Right atrium auricular region (tissue), 2 donors: ENCODE results near the gene MTHFD2L. TPM values are rescaled to one million over a fixed set of nuclear protein-coding genes. Genes with fewer than 3 reads are reported as not detected.

ENCODE experiments used
- DNase-seq: peaks from one replicate; pipeline ENCODE4 v3.0.0-alpha.2; 2019; ENCODE audit warnings: low spot score
- H3K27ac ChIP-seq, 2 donors: fragments of 200-600 bp; sonication (generic); 1 replicate in 1 of 2; 2 replicates in 1 of 2; pipeline ENCODE4 v1.5.1; 2016 to 2019
- H3K27me3 ChIP-seq, 2 donors: fragments of 200-600 bp; sonication (generic); one replicate each; pipeline versions ENCODE4 v1.5.1 to v1.6.0; 2017 to 2019
- H3K36me3 ChIP-seq: fragments of 200-600 bp; sonication (generic); one replicate; pipeline ENCODE4 v1.5.1; 2016
- H3K4me1 ChIP-seq, 2 donors: fragments of 200-600 bp; sonication (generic); one replicate each; pipeline versions ENCODE4 v1.5.1 to v1.6.0; 2017 to 2019
- H3K4me3 ChIP-seq, 2 donors: fragments of 200-600 bp; sonication (generic); 1 replicate in 1 of 2; 2 replicates in 1 of 2; pipeline ENCODE4 v1.5.1; 2017 to 2019; ENCODE audit warnings: mild to moderate bottlenecking in 1 of 2, moderate library complexity in 1 of 2
- H3K9me3 ChIP-seq, 2 donors: fragments of 200-600 bp; sonication (generic); one replicate each; pipeline ENCODE4 v1.5.1; 2019
- CTCF ChIP-seq, 2 donors: fragments of 200-600 bp; sonication (generic); IDR thresholded peaks; one replicate each; pipeline ENCODE4 v1.5.1; 2019; ENCODE audit warnings: antibody characterized with exemption in 2 of 2
- total RNA-seq, 2 donors: library from RNA; depleted of rRNA; stranded (reverse); fragments of >200 nt; gene quantifications; one replicate each; pipeline ENCODE4 v1.1.0, GENCODE V29; 2016

MTHFD2L gene
- total RNA-seq, 2 donors from 2014 or later: 8.3 to 11.5 TPM

DNA sequence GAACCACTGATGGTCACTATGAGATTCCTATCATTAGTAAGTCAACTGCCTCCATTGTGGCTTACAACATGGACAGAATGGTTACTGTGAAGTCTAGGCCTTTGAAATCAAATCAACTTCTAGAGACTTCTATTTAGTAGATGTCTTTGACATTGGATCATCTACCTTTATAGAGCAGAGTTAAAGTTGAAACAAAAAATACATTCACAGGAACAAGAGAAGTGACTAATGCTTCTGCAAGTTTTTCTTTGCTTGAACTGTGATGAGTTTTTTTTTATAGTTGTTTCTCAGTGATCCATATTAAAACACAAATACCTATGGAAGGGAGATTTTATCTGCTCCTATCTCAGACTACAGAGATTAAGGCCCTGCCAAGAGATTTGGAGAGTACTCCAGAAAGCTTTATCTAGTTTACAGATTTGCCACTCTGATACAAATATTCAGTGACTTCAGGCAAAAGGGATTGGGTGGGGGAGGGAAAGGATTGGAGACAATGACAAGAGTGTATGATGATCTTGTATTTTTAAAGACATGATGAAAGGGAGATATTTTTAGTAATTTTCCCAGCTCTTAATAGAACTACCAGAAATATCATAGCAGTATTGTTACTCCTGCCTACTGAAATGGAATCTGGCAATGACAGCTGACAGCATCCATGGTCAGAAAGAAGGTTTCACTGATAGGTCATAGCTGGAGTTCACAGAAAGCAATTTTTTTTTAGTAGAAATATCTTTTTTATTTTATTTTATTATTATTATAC is 134.4 kb downstream of the MTHFD2L start:
- no peaks in the 10 kb centered on the region for H3K27me3 ChIP-seq
- H3K4me3 ChIP-seq: no peak overlapping the region
- H3K27ac ChIP-seq: no peak overlapping the region
- TF ChIP-seq CTCF (IDR thresholded peaks at IDR 0.05): no peak
- no peaks in the 10 kb centered on the region for H3K4me1 ChIP-seq
- no peaks in the 10 kb centered on the region for H3K9me3 ChIP-seq
- no peak for DNase-seq
- H3K36me3 ChIP-seq: no peaks in the 10 kb centered on the region

DNA sequence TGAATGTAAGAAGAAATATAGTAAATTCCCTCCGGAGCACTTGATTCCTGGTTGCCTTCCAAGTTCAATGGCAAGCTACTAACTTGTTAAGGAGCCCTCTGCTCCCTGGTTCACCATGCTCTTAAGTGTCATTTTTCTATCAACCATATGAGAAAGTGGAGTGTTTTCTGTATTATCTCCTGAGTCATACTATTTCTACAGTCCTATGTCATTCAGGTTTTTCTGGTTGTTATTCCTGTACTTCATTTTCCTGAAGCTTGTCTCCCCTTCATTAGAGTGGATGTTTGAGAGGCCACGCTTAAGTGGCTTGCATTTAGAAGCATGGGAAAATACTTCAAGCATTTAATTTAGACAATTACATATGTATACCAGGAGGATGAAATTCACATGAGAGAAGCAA is 135.6 kb downstream of the MTHFD2L start:
- Histone ChIP-seq H3K9me3 (no peaks in the 10 kb centered on the region), H3K4me3 (no peak overlapping the region), H3K4me1 (no peaks in the 10 kb centered on the region), H3K27ac (no peak overlapping the region), H3K27me3 (no peaks in the 10 kb centered on the region), H3K36me3 (no peaks in the 10 kb centered on the region)
- no peak for DNase-seq
- TF ChIP-seq CTCF (IDR thresholded peaks at IDR 0.05): no peak

GRCh38 chr4:74294681-74295080 is 136.8 kb downstream of the MTHFD2L start:
- Histone ChIP-seq H3K27me3 (no peaks in the 10 kb centered on the region), H3K4me1 (no peaks in the 10 kb centered on the region), H3K9me3 (no peaks in the 10 kb centered on the region), H3K36me3 (no peaks in the 10 kb centered on the region), H3K27ac (no peak overlapping the region), H3K4me3 (no peak overlapping the region)
- TF ChIP-seq CTCF (IDR thresholded peaks at IDR 0.05): no peak
- DNase-seq: no peak

- DNase-seq: no peak
- no peaks in the 10 kb centered on the region for H3K36me3 ChIP-seq
- TF ChIP-seq CTCF (IDR thresholded peaks at IDR 0.05): no peak
- H3K27ac ChIP-seq: no peak overlapping the region
- H3K4me1 ChIP-seq: no peaks in the 10 kb centered on the region
- no peak overlapping the region for H3K4me3 ChIP-seq
- no peaks in the 10 kb centered on the region for H3K9me3 ChIP-seq
- no peaks in the 10 kb centered on the region for H3K27me3 ChIP-seq
Observed at GRCh38 chr4:74297539-74297938, 139.6 kb downstream of the MTHFD2L start.

GRCh38 chr4:74304095-74304625 is 146.2 kb downstream of the MTHFD2L start:
- Histone ChIP-seq H3K36me3 (no peaks in the 10 kb centered on the region), H3K27me3 (no peaks in the 10 kb centered on the region), H3K4me1 (no peaks in the 10 kb centered on the region), H3K4me3 (no peak overlapping the region), H3K9me3 (no peaks in the 10 kb centered on the region), H3K27ac (no peak overlapping the region)
- DNase-seq: no peak
- TF ChIP-seq CTCF (IDR thresholded peaks at IDR 0.05): no peak

- Histone ChIP-seq H3K27ac (no peak overlapping the region), H3K27me3 (no peaks in the 10 kb centered on the region), H3K4me3 (no peak overlapping the region), H3K9me3 (no peaks in the 10 kb centered on the region), H3K4me1 (no peaks in the 10 kb centered on the region), H3K36me3 (no peaks in the 10 kb centered on the region)
- TF ChIP-seq CTCF (IDR thresholded peaks at IDR 0.05): no peak
- no peak for DNase-seq
Observed at GRCh38 chr4:74305000-74305399, 147.1 kb downstream of the MTHFD2L start.
